Naive B cell (primary cell): Measurements from ENCODE around the gene TMEM271. TPM values are rescaled to one million over a fixed set of nuclear protein-coding genes. Genes with fewer than 3 reads are reported as not detected.

ENCODE experiments used
- ATAC-seq, 2 donors: fragments of 150-1000 bp; cut with Tn5 transposase; 2 replicates each; pipeline ENCODE4 v1.10.0; 2021; ENCODE audit warnings: low read depth in 2 of 2, mild to moderate bottlenecking in 2 of 2, moderate library complexity in 2 of 2
- DNase-seq: peaks from one replicate; pipeline ENCODE4 v3.0.0; 2022
- H3K27ac Mint-ChIP-seq, 6 donors: one replicate each; pipeline ENCODE4 v1.8.0; 2020 to 2022; ENCODE audit warnings: mild to moderate bottlenecking in 6 of 6, mixed read lengths in 6 of 6, moderate library complexity in 5 of 6, inconsistent platforms in 2 of 6
- H3K27me3 Mint-ChIP-seq, 3 donors: one replicate each; pipeline ENCODE4 v1.8.0; 2021 to 2022; ENCODE audit warnings: mixed read lengths in 3 of 3, mild to moderate bottlenecking in 1 of 3
- H3K36me3 Mint-ChIP-seq, 2 donors: one replicate each; pipeline ENCODE4 v1.8.0; 2020 to 2022; ENCODE audit warnings: mixed read lengths in 2 of 2, inconsistent platforms in 1 of 2, mild to moderate bottlenecking in 1 of 2
- H3K4me1 Mint-ChIP-seq, 3 donors: one replicate each; pipeline ENCODE4 v1.8.0; 2020 to 2022; ENCODE audit warnings: mixed read lengths in 3 of 3, inconsistent platforms in 1 of 3, mild to moderate bottlenecking in 1 of 3, moderate library complexity in 1 of 3
- H3K4me3 Mint-ChIP-seq, 8 donors: one replicate each; pipeline ENCODE4 v1.8.0; 2020 to 2022; ENCODE audit warnings: mild to moderate bottlenecking in 8 of 8, mixed read lengths in 8 of 8, moderate library complexity in 8 of 8, inconsistent platforms in 2 of 8
- H3K9me3 Mint-ChIP-seq, 7 donors: one replicate each; pipeline ENCODE4 v1.8.0; 2020 to 2022; ENCODE audit warnings: mixed read lengths in 7 of 7, mild to moderate bottlenecking in 5 of 7, inconsistent platforms in 2 of 7, moderate library complexity in 1 of 7
- polyA plus RNA-seq, 6 donors: library from polyadenylated mRNA; unstranded; fragments of 300-500 nt; fragmentation: Illumina TruSeq; gene quantifications; one replicate each; pipeline ENCODE4 v1.2.3, GENCODE V29; 2021; ENCODE audit warnings: low read depth in 6 of 6

Gene TMEM271
- polyA plus RNA-seq, 6 donors from 2014 or later = not detected

GRCh38 chr4:528835-529234, 47.3 kb downstream of the TMEM271 start:
- H3K27ac Mint-ChIP-seq = peak overlapping the region in 1 of 6 donors; percentile 56
- ATAC-seq (no peak), DNase-seq (no peak)
- peaks cover 0 to 7% (median 0%) of the 10 kb centered on the region in 7 donors for H3K9me3 Mint-ChIP-seq
- H3K4me3 Mint-ChIP-seq = no peak overlapping the region
- no peaks in the 10 kb centered on the region for H3K27me3 Mint-ChIP-seq
- H3K4me1 Mint-ChIP-seq = peaks cover 0 to 6% (median 5%) of the 10 kb centered on the region in 3 donors
- peaks cover 53 to 58% of the 10 kb centered on the region in 2 donors for H3K36me3 Mint-ChIP-seq

- peak overlapping the region in 1 of 6 donors; percentile 41 for H3K27ac Mint-ChIP-seq
- H3K4me1 Mint-ChIP-seq = peaks cover 0 to 6% (median 5%) of the 10 kb centered on the region in 3 donors
- no peaks in the 10 kb centered on the region for H3K27me3 Mint-ChIP-seq
- peaks cover 0 to 7% (median 0%) of the 10 kb centered on the region in 7 donors for H3K9me3 Mint-ChIP-seq
- DNase-seq = no peak
- H3K36me3 Mint-ChIP-seq = peaks cover 53 to 58% of the 10 kb centered on the region in 2 donors
- peak overlapping the region in 1 of 8 donors; percentile 60 for H3K4me3 Mint-ChIP-seq
- no peak for ATAC-seq
Observed at GRCh38 chr4:528296-528695, 47.8 kb downstream of the TMEM271 start.

DNA sequence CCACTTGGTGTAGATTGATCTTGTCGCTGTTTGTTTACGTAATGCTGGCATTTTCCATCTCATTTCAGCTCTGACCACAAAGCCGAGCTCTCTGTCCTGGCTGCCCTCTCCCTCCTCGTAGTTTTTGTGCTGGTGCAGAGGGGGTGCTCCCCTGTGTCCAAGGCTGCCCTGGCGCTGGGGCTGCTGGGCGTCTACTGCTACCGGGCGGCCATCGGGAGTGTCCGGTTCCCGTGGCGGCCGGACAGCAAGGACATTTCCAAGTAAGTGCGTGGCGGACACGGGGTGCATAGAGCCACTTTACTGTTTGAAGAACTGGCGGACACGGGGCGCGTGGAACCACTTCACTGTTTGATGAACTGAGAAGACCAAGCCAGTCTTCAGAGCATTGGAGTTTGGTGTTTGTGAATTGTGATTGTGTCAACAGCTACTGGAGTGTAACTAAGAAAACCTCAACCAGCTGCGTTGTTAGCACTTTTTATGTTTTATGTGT, 49.1 kb downstream of the TMEM271 start:
- Mint-ChIP-seq H3K9me3 (no peaks in the 10 kb centered on the region), H3K4me1 (peaks cover 0 to 5% (median 0%) of the 10 kb centered on the region in 3 donors), H3K4me3 (no peak overlapping the region), H3K27me3 (no peaks in the 10 kb centered on the region), H3K36me3 (peaks cover 43 to 57% of the 10 kb centered on the region in 2 donors), H3K27ac (peak overlapping the region in 2 of 6 donors; percentile 33 to 51)
- ATAC-seq (no peak), DNase-seq (no peak)

- H3K4me3 Mint-ChIP-seq = no peak overlapping the region
- H3K27me3 Mint-ChIP-seq = no peaks in the 10 kb centered on the region
- no peak overlapping the region for H3K27ac Mint-ChIP-seq
- no peak for DNase-seq
- ATAC-seq = no peak
- H3K9me3 Mint-ChIP-seq = no peaks in the 10 kb centered on the region
- peaks cover 0 to 5% (median 0%) of the 10 kb centered on the region in 3 donors for H3K4me1 Mint-ChIP-seq
- H3K36me3 Mint-ChIP-seq = peaks cover 39 to 57% of the 10 kb centered on the region in 2 donors
Observed at GRCh38 chr4:526189-526909, 49.7 kb downstream of the TMEM271 start.

GRCh38 chr4:525660-526059, 50.4 kb downstream of the TMEM271 start:
- ATAC-seq = no peak
- Mint-ChIP-seq H3K4me3 (no peak overlapping the region), H3K36me3 (peaks cover 35 to 56% of the 10 kb centered on the region in 2 donors), H3K27ac (no peak overlapping the region), H3K27me3 (no peaks in the 10 kb centered on the region), H3K4me1 (peaks cover 0 to 5% (median 0%) of the 10 kb centered on the region in 3 donors), H3K9me3 (no peaks in the 10 kb centered on the region)
- DNase-seq = no peak

GRCh38 chr4:524196-524595, 51.9 kb downstream of the TMEM271 start:
- no peak overlapping the region for H3K4me3 Mint-ChIP-seq
- no peaks in the 10 kb centered on the region for H3K9me3 Mint-ChIP-seq
- H3K4me1 Mint-ChIP-seq = peaks cover 0 to 6% (median 2%) of the 10 kb centered on the region in 3 donors
- H3K36me3 Mint-ChIP-seq = peaks cover 23 to 56% of the 10 kb centered on the region in 2 donors
- no peak overlapping the region for H3K27ac Mint-ChIP-seq
- no peak for ATAC-seq
- no peaks in the 10 kb centered on the region for H3K27me3 Mint-ChIP-seq
- DNase-seq = no peak

Other genes with a start within 250 kb of the TMEM271 start
- gene ZNF141, start 238.5 kb downstream of the TMEM271 start, polyA plus RNA-seq = 10 to 100 TPM; 11.5 to 19.1 (median 15.3) TPM
- gene ZNF721, start 77.1 kb downstream of the TMEM271 start, polyA plus RNA-seq = 10 to 100 TPM; 31.6 to 88.4 (median 60.3) TPM
- 10 to 100 TPM; 23.3 to 62.5 (median 28.7) TPM for gene PIGG, start 77.1 kb downstream of the TMEM271 start, polyA plus RNA-seq
- gene PDE6B, start 49.3 kb upstream of the TMEM271 start, polyA plus RNA-seq = 10 to 100 TPM; 24.3 to 39.4 (median 30.0) TPM
- gene ATP5ME, start 98.0 kb upstream of the TMEM271 start, polyA plus RNA-seq = 100 to 1,000 TPM; 320 to 459 (median 358) TPM
- 10 to 100 TPM in 5 of 6 donors, 1 to 10 TPM in 1; 7.3 to 13.4 (median 11.8) TPM for gene MYL5, start 98.2 kb upstream of the TMEM271 start, polyA plus RNA-seq
- gene SLC49A3, start 112.9 kb upstream of the TMEM271 start, polyA plus RNA-seq = under 1 TPM in 3 of 6 donors, not detected in 3; 0.22 to 0.54 (median 0.43) TPM
- 1 to 10 TPM; 5.6 to 9.5 (median 7.1) TPM for gene PCGF3, start 129.5 kb upstream of the TMEM271 start, polyA plus RNA-seq
- gene CPLX1, start 249.8 kb upstream of the TMEM271 start, polyA plus RNA-seq = not detected